ENCODE results near the gene C1QTNF6. TPM values are rescaled to one million over a fixed set of nuclear protein-coding genes. Genes with fewer than 3 reads are reported as not detected.

The C1QTNF6 gene
- total RNA-seq, 6 experiments from 2014 or later, result 3.3 to 5.0 (median 4.0) TPM

- no peak overlapping the region for H3K27ac Mint-ChIP-seq
- peaks cover 21% of the 10 kb centered on the region for H3K9me3 Mint-ChIP-seq
- H3K4me1 Mint-ChIP-seq (ENCODE audit: low read depth), result peaks cover 21% of the 10 kb centered on the region
- TF ChIP-seq CTCF (IDR thresholded peaks at IDR 0.05), result no peak
- no peak for DNase-seq
- H3K27me3 Mint-ChIP-seq (ENCODE audit: insufficient read depth), result peaks cover 16% of the 10 kb centered on the region
- peaks cover 11% of the 10 kb centered on the region for H3K36me3 Mint-ChIP-seq (ENCODE audit: low read depth)
- no peak overlapping the region for H3K4me3 Mint-ChIP-seq
These were observed 34.1 kb downstream of the C1QTNF6 start for GRCh38 chr22:37153901-37154300.

DNA sequence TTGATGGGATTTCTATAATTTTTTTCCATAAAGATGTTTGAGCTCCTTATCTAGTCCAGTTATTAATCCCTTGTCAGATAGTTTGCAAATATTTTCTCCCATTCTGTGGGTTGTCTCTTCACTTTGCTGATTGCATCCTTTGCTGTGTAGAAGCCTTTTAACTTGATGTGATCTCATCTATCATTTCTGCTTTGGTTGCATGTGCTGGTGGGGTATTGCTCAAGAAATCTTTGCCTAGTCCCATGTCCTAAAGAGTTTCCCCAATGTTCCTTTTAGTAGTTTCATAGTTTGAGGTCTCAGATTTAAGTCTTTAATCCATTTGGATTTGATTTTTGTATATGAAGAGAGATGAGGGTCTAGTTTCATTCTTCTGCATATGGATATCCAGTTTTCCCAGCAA, 36.6 kb downstream of the C1QTNF6 start:
- H3K27ac Mint-ChIP-seq, result no peak overlapping the region
- DNase-seq, result no peak
- H3K36me3 Mint-ChIP-seq (ENCODE audit: low read depth), result peaks cover 11% of the 10 kb centered on the region
- TF ChIP-seq CTCF (IDR thresholded peaks at IDR 0.05), result no peak
- peaks cover 21% of the 10 kb centered on the region for H3K9me3 Mint-ChIP-seq
- no peak overlapping the region for H3K4me3 Mint-ChIP-seq
- 0 out of 2 replicates have a peak, but pooled peaks cover 10% of the 10 kb centered on the region for H3K4me1 Mint-ChIP-seq (ENCODE audit: low read depth)
- H3K27me3 Mint-ChIP-seq (ENCODE audit: insufficient read depth), result peaks cover 26% of the 10 kb centered on the region

GRCh38 chr22:37150701-37151100, 37.3 kb downstream of the C1QTNF6 start:
- no peak for TF ChIP-seq CTCF (IDR thresholded peaks at IDR 0.05)
- no peak overlapping the region for H3K4me3 Mint-ChIP-seq
- H3K4me1 Mint-ChIP-seq (ENCODE audit: low read depth), result 0 out of 2 replicates have a peak, but pooled peaks cover 5% of the 10 kb centered on the region
- H3K27ac Mint-ChIP-seq, result no peak overlapping the region
- H3K36me3 Mint-ChIP-seq (ENCODE audit: low read depth), result peaks cover 6% of the 10 kb centered on the region
- H3K9me3 Mint-ChIP-seq, result peaks cover 15% of the 10 kb centered on the region
- DNase-seq, result no peak
- peaks cover 33% of the 10 kb centered on the region for H3K27me3 Mint-ChIP-seq (ENCODE audit: insufficient read depth)

DNA sequence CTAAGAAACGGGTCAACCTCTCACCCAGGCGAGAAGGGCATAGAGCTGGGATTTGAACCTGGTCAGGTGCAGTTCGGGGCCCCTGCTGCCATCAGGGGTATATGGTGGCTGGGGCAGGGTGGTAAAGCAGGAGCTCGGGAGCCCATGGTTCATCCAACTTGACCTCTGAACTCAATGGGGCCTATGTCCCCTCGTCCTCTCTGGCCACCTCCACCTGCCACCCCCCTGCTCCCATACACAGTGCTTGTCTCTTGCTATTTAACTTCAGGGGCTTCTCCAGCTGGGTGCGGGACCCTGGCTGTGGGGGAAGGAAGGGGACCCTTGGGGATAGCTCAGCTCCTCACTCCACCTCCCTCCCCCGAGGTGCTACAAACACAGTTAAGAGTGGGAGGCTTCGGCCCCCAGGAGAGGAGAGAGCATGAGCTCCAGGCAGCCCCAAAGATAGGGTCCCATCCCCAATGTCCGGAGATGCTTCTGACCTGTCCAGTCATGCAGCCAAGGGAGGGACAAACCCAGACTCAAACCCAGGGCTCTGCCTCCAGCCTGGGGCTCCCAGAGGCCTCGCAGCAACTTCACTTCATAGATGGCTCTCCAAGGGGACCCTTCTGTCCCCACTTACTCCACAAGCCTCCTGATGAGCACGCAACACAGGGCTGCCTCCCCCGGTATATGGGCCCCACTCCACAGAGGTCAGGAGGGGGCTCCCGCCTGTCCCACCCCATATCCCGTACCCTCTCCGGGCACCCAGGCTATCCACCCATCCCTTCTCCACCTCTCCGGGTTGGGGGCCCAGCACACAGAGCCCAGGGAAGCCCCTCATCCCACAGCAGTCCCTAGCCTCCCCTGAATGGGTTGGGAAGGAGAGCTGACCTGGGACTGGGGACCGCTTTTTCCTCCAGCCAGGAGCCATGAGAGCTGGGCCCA, 39.0 kb downstream of the C1QTNF6 start:
- Mint-ChIP-seq H3K4me3 (no peak overlapping the region), H3K9me3 (peaks cover 6% of the 10 kb centered on the region), H3K27me3 (ENCODE audit: insufficient read depth) (peaks cover 39% of the 10 kb centered on the region), H3K27ac (no peak overlapping the region), H3K36me3 (ENCODE audit: low read depth) (no peaks in the 10 kb centered on the region), H3K4me1 (ENCODE audit: low read depth) (no peaks in the 10 kb centered on the region)
- no peak for TF ChIP-seq CTCF (IDR thresholded peaks at IDR 0.05)
- no peak for DNase-seq

- H3K9me3 Mint-ChIP-seq, result peaks cover 6% of the 10 kb centered on the region
- H3K27me3 Mint-ChIP-seq (ENCODE audit: insufficient read depth), result peaks cover 44% of the 10 kb centered on the region
- no peak for DNase-seq
- H3K4me1 Mint-ChIP-seq (ENCODE audit: low read depth), result no peaks in the 10 kb centered on the region
- no peak for TF ChIP-seq CTCF (IDR thresholded peaks at IDR 0.05)
- no peak overlapping the region for H3K4me3 Mint-ChIP-seq
- H3K36me3 Mint-ChIP-seq (ENCODE audit: low read depth), result no peaks in the 10 kb centered on the region
- H3K27ac Mint-ChIP-seq, result no peak overlapping the region
These were observed 39.9 kb downstream of the C1QTNF6 start for GRCh38 chr22:37148031-37148651.
